ENCODE data around the gene VRK3.

Gene VRK3

GRCh38 chr19:50030225-50030624 lies 5.1 kb upstream of the VRK3 start:
- no peak for DNase-seq

DNA sequence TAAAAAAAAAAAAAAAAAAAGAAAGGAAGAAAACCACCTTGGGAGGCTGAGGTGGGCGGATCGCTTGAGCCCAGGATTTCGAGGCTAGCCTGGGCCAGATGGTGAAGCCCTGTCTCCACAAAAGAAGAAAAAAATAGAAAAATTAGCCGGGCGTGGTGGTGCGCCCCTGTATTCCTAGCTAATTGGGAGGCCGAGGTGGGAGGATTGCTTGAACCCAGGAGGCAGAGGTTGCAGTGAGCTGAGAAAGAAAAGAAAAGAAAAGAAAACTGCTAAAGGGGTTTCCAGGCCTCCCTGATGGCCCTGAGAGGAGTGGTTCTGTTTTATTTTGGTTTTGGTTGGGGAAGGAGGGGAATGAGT lies 1.4 kb upstream of the VRK3 start:
- DNase-seq, result no peak

- DNase-seq, result no peak
Measured at GRCh38 chr19:50025794-50026549, 800 bp upstream of the VRK3 start, which contains the start of gene ZNF473. TSS of gene ZNF473 (plus strand) at chr19:50026005. CDS start at chr19:50031083, 5,078 bp downstream.

DNA sequence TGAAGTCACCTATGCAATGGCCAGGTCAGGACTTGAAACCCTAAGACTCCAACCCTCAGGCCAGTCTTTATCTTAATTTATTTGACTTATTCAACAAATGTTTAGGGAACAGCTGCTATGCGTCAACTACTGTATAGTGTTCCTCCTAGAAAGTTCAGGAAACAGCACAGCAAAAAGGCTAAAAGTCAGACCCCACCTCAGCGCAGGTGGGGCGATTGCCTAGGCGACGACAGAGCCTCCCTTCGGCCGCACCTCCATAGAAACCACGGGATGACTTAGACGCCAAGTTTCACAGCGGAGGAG lies 502 bp downstream of the VRK3 start:
- no peak for DNase-seq

DNA sequence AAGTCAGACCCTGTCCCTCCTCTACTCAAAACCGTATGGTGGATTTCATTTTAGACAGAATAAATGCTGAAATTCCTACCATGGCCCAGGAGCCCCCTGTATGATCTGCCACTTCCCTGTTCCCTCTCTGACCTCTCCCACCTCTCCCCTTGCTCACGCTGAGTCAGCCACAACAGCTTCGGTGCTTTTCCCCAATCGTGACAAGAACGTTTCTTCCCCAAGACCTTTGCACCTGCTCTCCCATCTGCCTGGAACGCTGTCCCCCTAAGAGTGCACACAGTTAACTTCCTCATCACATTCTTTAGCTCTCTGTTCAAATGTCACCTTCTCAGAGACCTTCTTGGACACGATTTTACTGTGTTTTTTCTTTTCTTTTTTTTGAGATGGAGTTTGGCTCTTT lies 2.3 kb downstream of the VRK3 start:
- no peak for DNase-seq

- no peak for DNase-seq
Measured at GRCh38 chr19:50020481-50020880, 4.7 kb downstream of the VRK3 start.

GRCh38 chr19:50016225-50016807 lies 8.9 kb downstream of the VRK3 start:
- no peak for DNase-seq

- DNase-seq, result no peak
Measured at GRCh38 chr19:50008532-50008931, 16.6 kb downstream of the VRK3 start.

- no peak for DNase-seq
Measured at GRCh38 chr19:50007947-50008346, 17.2 kb downstream of the VRK3 start.

- no peak for DNase-seq
Measured at GRCh38 chr19:50007170-50007569, 18.0 kb downstream of the VRK3 start.

GRCh38 chr19:50005428-50005827 lies 19.7 kb downstream of the VRK3 start:
- DNase-seq, result no peak

GRCh38 chr19:50003810-50004419 lies 21.3 kb downstream of the VRK3 start:
- DNase-seq, result no peak

DNA sequence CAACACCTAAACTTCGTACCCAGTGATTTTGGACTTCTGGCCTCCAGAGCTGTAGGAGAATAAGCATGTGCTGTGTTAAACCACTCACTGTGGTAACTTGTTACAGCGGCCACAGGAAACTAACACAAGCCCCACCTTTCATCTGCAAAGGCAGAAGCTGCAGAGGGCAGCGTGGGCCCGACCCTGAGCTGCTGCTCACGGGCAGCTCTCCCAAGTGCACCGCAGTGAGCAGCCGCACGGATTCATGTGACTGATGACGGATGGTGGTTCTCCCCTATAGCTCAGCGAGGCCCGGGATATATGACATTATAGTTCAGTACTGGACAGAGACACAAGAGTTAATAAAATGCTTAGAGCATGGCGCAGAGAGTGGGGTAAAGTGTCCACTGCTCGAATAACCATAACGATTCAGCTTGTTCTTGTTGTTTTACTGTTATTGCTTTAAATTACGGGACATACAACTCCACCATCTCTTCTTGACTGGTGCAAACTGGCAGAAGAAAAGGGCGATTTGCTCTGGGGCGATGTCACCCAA lies 21.9 kb downstream of the VRK3 start:
- DNase-seq, result no peak

DNA sequence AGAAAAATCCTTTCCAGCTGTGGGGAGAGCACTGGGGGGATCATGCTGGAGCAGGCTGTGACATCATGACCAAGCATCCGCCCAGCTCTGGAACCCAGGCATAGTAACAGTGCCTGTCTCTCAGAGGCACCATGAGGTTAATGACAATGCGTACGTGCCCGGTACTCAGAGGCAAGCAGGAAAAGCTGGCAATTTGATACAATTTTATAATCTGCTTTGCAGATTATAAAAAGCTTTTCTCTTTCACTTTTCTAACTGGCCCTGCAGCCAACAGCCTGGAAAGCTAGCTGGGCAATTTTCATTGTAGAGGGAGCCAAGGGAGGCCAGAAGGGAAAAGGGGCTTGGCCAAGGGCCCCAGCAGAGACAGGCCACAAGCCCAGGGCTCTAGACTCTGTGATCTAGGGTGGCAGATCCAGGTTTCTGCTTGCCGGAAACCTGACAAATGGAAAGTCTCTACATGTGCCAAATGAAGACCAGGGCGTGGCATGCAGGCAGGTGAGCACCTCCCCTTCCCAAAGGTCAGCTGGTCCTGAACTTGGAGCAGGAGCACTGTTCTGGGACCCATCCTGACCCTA lies 22.7 kb downstream of the VRK3 start:
- no peak for DNase-seq

- no peak for DNase-seq
Measured at GRCh38 chr19:50001775-50002174, 23.4 kb downstream of the VRK3 start.

GRCh38 chr19:50000841-50001557 lies 24.2 kb downstream of the VRK3 start:
- no peak for DNase-seq

DNA sequence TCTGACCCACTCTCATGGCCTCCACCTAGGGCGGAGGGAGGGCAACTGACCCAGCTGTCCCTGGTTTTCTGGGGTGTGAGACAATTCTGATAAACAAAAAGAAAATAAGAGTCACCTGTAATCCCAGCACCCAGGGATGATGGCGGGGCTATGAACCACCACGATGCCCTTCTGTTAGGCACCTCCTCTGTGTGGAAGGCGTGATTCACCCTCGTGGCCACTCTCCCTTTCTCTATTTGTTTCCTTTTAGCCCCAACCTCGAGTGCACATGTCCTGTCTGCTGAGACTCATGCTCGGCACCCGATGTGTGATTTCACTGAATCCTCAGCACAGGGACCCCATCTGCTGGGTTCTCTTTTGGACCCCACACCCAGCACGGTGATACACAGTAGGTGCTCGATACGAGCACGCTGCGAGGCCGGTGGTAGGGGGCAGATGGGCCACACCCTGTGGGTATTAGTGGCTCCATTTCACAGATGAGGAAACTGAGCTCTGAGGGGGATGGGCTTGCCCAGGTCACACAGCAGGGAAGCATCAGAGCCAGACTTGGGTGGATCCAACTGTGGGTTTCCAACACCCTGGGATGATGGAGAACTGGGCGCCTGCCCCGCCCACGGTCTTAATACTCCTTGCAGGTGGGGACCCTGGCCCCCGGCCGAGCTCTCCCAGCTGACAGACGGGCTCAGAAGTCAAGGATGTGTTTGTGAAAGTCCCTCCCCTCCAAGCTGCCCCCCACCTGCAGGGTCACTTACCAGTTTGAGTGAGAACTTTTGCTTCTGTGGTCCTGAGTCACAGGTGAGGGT lies 24.9 kb downstream of the VRK3 start:
- no peak for DNase-seq

GRCh38 chr19:49999371-50000010 lies 25.7 kb downstream of the VRK3 start:
- no peak for DNase-seq

GRCh38 chr19:49997709-49998108 lies 27.5 kb downstream of the VRK3 start:
- no peak for DNase-seq

DNA sequence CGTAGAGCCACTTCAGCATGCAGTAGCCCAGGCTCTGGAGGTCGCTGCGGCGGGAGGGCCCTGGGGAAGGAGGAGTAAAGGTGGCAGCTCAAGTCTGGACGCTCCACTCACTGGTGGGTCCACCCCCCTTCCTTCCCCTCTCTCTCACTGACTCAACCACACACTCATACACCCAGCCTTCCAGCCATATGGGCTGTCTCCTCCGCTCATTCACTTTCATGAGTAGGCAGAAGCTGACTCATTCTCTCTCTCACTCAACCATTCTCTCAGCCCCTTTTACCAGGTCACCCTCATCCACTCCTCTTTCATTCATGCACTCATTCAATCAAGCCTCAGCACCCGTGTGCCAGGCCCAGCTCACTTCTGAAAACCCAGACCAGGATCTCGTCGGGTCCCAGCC lies 36.7 kb downstream of the VRK3 start:
- DNase-seq, result no peak

DNA sequence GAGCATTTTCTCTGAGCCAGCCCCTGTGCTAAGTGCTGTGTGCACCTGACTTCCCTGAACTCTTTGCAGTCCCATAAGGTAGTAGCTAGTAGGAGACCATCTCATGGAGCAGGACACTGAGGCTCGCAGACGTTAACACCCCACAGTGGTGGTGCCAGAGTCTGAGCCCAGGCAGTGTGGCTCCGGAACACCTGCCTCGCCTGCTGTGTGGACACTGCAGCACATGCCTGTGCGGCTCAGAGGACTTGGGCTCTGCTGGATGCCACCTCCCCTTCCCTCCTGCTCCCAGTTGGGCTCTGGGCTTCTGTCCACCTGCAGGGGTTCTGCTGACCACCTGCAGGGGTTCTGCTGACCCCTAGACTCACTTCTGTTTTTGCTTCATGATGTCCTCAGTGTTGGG lies 37.2 kb downstream of the VRK3 start:
- no peak for DNase-seq

DNA sequence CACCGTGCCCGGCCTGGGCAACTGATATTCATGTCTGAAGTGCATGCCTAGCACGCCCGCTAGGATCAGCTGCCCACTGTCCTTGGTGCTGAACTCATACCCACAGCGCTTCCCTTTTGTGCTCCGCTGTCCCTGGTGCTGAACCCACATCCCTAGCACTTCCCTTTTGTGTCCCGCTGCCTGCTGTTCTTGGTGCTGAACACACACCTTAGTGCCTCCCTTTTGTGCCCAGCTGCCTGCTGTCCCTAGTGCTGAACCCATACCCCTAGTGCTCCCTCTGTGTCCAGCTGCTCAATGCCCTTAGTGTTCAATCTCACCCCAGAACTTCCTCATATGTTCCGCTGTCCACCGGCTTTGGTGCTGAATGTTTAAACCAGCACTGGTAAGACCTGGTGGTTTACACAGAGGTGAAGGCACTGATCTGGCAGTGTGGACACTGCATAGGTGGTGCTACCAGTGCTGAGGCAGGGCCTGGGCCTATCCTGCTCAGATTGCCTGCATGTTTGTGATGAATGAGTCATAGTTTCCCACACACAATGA lies 37.9 kb downstream of the VRK3 start:
- no peak for DNase-seq

Data from NCI-H1417 treated with DMSO at 0.1 percent for 48 hours (cell line).